Fibroblast of lung (primary cell): ENCODE data around the gene VCAN. TPM values are rescaled to one million over a fixed set of nuclear protein-coding genes. Genes with fewer than 3 reads are reported as not detected.

ENCODE experiments used
- DNase-seq, 2 donors: peaks; one replicate each; pipeline versions ENCODE4 v3.0.0 to v3.0.0-alpha.2; 2010; ENCODE audit warnings: low read depth in 2 of 2
- H2AFZ ChIP-seq: 2 replicates; pipeline ENCODE4 v1.5.1; 2012; ENCODE audit warnings: low read length, control low read depth, inconsistent platforms
- H3K27ac ChIP-seq: 2 replicates; pipeline ENCODE4 v1.5.1; 2011; ENCODE audit warnings: low read length, control low read depth; ENCODE audit not compliant: insufficient read depth
- H3K27me3 ChIP-seq: 2 replicates; pipeline ENCODE4 v1.5.1; 2011; ENCODE audit warnings: mild to moderate bottlenecking, low read length; ENCODE audit not compliant: control insufficient read depth, insufficient read depth
- H3K36me3 ChIP-seq: 2 replicates; pipeline ENCODE4 v1.5.1; 2011; ENCODE audit warnings: low read length; ENCODE audit not compliant: control insufficient read depth, insufficient read depth
- H3K4me1 ChIP-seq: 2 replicates; pipeline ENCODE4 v1.5.1; 2011; ENCODE audit warnings: low read length; ENCODE audit not compliant: control insufficient read depth, insufficient read depth; ENCODE audit errors: extremely low read depth
- H3K4me2 ChIP-seq: 2 replicates; pipeline ENCODE4 v1.5.1; 2011; ENCODE audit warnings: low read length, control low read depth; ENCODE audit not compliant: insufficient read depth; ENCODE audit errors: extremely low read depth
- H3K4me3 ChIP-seq, 4 experiments: fragments of 200-600 bp in 1 of 4; sonication (generic) in 1 of 4; replicated peaks in 1 of 4; 2 replicates each; pipeline ENCODE4 v1.5.1; 2011 to 2016; ENCODE audit warnings: low read length in 4 of 4, low read depth in 3 of 4, mild to moderate bottlenecking in 3 of 4, control low read depth in 2 of 4, inconsistent platforms in 1 of 4, mixed read lengths in 1 of 4; ENCODE audit not compliant: insufficient read depth in 1 of 4; ENCODE audit errors: control extremely low read depth in 1 of 4
- H3K79me2 ChIP-seq: 2 replicates; pipeline ENCODE4 v1.5.1; 2012; ENCODE audit warnings: mild to moderate bottlenecking, low read length, inconsistent platforms; ENCODE audit not compliant: control insufficient read depth, insufficient read depth
- H3K9ac ChIP-seq: 2 replicates; pipeline ENCODE4 v1.5.1; 2011; ENCODE audit warnings: mild to moderate bottlenecking, low read length, control low read depth; ENCODE audit not compliant: insufficient read depth
- H3K9me3 ChIP-seq: 2 replicates; pipeline ENCODE4 v1.5.1; 2012; ENCODE audit warnings: low read depth, low read length; ENCODE audit not compliant: control insufficient read depth, insufficient read depth
- H4K20me1 ChIP-seq: 2 replicates; pipeline ENCODE4 v1.5.1; 2011; ENCODE audit warnings: low read length; ENCODE audit not compliant: control insufficient read depth, insufficient read depth; ENCODE audit errors: extremely low read depth
- EZH2 ChIP-seq: IDR thresholded peaks from 2 replicates; pipeline ENCODE4 v1.5.1; 2012; ENCODE audit warnings: low read length, control low read depth, mild to moderate bottlenecking; ENCODE audit errors: missing control alignments
- polyA plus RNA-seq, 2 donors: library from polyadenylated mRNA; depleted of rRNA in 1 of 2; stranded (reverse) in 1 of 2; unstranded in 1 of 2; fragments of >200 nt; gene quantifications; 2 replicates each; pipeline ENCODE4 v1.2.1, GENCODE V29; 2011 to 2012; ENCODE audit warnings: missing spikeins in 1 of 2
- total RNA-seq: library from RNA; depleted of rRNA; stranded (reverse); fragments of >200 nt; gene quantifications from 2 replicates; pipeline ENCODE4 v1.2.1, GENCODE V29; 2014
- TF ChIP-seq, protein P1 (sequence below), 2 donors: IDR thresholded peaks in 1 of 2; conservative IDR thresholded peaks in 1 of 2; 1 replicate in 1 of 2; 2 replicates in 1 of 2; pipeline ENCODE4 v1.5.1; 2011 to 2012; ENCODE audit warnings: low read length in 2 of 2, control low read depth in 1 of 2, inconsistent platforms in 1 of 2, low read depth in 1 of 2, mild to moderate bottlenecking in 1 of 2

The VCAN gene
- total and polyA plus RNA-seq, 2 donors (not counting 1 experiment from before 2014, with no cell fraction given) = 51.9 to 227 TPM

DNA sequence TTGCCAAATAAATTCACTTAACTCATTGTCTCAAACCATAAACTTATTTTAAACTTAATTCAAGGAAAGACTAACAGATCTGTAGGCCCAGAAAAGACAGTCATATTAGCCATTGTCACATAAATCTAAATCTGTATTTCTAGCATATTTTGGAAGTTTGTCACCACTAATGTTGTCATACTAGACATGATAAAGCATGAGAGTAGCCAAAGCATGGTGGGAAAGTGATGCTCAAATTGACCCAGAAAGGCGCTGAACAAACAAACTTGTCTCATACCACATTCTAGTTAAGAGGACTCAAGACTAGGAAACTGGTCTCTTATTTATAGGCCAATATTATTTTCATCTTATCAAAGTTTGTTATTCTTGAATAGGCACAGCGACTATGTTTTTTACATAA is 99.4 kb downstream of the VCAN start:
- peak in 1 of 2 donors; percentile 64 for DNase-seq
- Histone ChIP-seq H3K4me2 (no peak overlapping the region), H4K20me1 (no peaks in the 10 kb centered on the region), H3K9me3 (no peaks in the 10 kb centered on the region), H2AFZ (no peak overlapping the region), H3K36me3 (peaks cover 2% of the 10 kb centered on the region), H3K4me1 (peaks cover 2% of the 10 kb centered on the region), H3K27me3 (no peaks in the 10 kb centered on the region), H3K27ac (no peak overlapping the region), H3K4me3 (no peak overlapping the region), H3K79me2 (no peaks in the 10 kb centered on the region), H3K9ac (no peak overlapping the region)
- TF ChIP-seq, protein P1, sequence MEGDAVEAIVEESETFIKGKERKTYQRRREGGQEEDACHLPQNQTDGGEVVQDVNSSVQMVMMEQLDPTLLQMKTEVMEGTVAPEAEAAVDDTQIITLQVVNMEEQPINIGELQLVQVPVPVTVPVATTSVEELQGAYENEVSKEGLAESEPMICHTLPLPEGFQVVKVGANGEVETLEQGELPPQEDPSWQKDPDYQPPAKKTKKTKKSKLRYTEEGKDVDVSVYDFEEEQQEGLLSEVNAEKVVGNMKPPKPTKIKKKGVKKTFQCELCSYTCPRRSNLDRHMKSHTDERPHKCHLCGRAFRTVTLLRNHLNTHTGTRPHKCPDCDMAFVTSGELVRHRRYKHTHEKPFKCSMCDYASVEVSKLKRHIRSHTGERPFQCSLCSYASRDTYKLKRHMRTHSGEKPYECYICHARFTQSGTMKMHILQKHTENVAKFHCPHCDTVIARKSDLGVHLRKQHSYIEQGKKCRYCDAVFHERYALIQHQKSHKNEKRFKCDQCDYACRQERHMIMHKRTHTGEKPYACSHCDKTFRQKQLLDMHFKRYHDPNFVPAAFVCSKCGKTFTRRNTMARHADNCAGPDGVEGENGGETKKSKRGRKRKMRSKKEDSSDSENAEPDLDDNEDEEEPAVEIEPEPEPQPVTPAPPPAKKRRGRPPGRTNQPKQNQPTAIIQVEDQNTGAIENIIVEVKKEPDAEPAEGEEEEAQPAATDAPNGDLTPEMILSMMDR (conservative IDR thresholded peaks at IDR 0.05 in 1 of 2, IDR thresholded peaks at IDR 0.05 in 1 of 2; ENCODE audit: low read depth in 1 of 2, low read length in 2 of 2) = no peak
- TF ChIP-seq EZH2 = no peak

DNA sequence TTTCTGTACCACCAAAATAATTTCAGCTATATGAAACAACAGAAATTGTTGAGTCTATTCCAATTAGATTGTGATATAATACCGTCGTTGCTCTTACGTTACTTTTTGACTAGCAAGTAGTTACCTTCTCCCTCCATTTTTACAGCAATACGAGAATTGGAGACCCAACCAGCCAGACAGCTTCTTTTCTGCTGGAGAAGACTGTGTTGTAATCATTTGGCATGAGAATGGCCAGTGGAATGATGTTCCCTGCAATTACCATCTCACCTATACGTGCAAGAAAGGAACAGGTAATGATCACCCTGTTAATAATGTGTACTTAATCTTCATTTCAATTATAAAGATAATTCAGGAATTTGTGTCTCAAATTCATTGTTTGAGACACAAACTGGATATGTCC is 100.7 kb downstream of the VCAN start:
- Histone ChIP-seq H3K27ac (no peak overlapping the region), H3K36me3 (peaks cover 2% of the 10 kb centered on the region), H3K9me3 (no peaks in the 10 kb centered on the region), H3K79me2 (no peaks in the 10 kb centered on the region), H3K27me3 (no peaks in the 10 kb centered on the region), H4K20me1 (no peaks in the 10 kb centered on the region), H3K4me2 (no peak overlapping the region), H3K4me1 (peaks cover 2% of the 10 kb centered on the region), H3K9ac (no peak overlapping the region), H2AFZ (no peak overlapping the region), H3K4me3 (no peak overlapping the region)
- TF ChIP-seq, protein P1 (conservative IDR thresholded peaks at IDR 0.05 in 1 of 2, IDR thresholded peaks at IDR 0.05 in 1 of 2; ENCODE audit: low read depth in 1 of 2, low read length in 2 of 2) = no peak
- TF ChIP-seq EZH2 = no peak
- DNase-seq = no peak

DNA sequence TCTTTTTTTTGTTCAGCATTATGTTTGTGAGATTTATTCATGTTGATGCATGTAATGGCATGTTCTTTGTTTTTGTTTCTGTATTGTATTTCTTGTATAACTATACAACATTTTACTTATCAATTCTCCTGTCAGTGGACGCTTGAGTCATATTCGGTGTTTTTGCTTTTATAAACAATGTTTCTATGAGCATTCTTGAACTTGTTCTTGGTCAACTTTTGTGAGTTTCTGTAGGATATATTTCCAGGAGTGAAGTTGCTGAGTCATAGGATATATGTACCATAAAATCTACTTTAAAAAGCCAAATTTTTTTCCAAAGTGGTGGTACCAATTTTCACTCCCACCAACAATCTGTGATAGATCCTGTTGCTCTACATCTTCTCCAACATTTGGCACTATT is 104.8 kb downstream of the VCAN start:
- no peaks in the 10 kb centered on the region for H3K9me3 ChIP-seq
- TF ChIP-seq, protein P1 (conservative IDR thresholded peaks at IDR 0.05 in 1 of 2, IDR thresholded peaks at IDR 0.05 in 1 of 2; ENCODE audit: low read depth in 1 of 2, low read length in 2 of 2) = no peak
- TF ChIP-seq EZH2 = no peak
- no peak overlapping the region for H2AFZ ChIP-seq
- peaks cover 2% of the 10 kb centered on the region for H3K36me3 ChIP-seq
- H3K4me2 ChIP-seq = no peak overlapping the region
- DNase-seq = peak in 1 of 2 donors; percentile 40
- no peak overlapping the region for H3K4me3 ChIP-seq
- no peaks in the 10 kb centered on the region for H3K79me2 ChIP-seq
- H4K20me1 ChIP-seq = no peaks in the 10 kb centered on the region
- H3K27ac ChIP-seq = no peak overlapping the region
- H3K27me3 ChIP-seq = no peaks in the 10 kb centered on the region
- H3K9ac ChIP-seq = no peak overlapping the region
- H3K4me1 ChIP-seq = no peaks in the 10 kb centered on the region
